NCI-H1436 treated with DMSO at 0.1 percent for 48 hours (cell line): ENCODE data around the gene GOLGA2.

ENCODE experiments used
- DNase-seq: peaks from one replicate; lab custom pipeline; 2025; lab: John Stamatoyannopoulos, UW

The GOLGA2 gene, protein sequence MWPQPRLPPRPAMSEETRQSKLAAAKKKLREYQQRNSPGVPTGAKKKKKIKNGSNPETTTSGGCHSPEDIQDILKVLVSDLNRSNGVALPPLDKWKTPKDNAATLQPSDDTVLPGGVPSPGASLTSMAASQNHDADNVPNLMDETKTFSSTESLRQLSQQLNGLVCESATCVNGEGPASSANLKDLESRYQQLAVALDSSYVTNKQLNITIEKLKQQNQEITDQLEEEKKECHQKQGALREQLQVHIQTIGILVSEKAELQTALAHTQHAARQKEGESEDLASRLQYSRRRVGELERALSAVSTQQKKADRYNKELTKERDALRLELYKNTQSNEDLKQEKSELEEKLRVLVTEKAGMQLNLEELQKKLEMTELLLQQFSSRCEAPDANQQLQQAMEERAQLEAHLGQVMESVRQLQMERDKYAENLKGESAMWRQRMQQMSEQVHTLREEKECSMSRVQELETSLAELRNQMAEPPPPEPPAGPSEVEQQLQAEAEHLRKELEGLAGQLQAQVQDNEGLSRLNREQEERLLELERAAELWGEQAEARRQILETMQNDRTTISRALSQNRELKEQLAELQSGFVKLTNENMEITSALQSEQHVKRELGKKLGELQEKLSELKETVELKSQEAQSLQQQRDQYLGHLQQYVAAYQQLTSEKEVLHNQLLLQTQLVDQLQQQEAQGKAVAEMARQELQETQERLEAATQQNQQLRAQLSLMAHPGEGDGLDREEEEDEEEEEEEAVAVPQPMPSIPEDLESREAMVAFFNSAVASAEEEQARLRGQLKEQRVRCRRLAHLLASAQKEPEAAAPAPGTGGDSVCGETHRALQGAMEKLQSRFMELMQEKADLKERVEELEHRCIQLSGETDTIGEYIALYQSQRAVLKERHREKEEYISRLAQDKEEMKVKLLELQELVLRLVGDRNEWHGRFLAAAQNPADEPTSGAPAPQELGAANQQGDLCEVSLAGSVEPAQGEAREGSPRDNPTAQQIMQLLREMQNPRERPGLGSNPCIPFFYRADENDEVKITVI

GRCh38 chr9:128275198-128276007 is at the start of gene GOLGA2:
Gene GOLGA2, minus strand, starts transcription at chr9:128276007. Its CDS starts 31 bp downstream, at chr9:128275976.
- no peak for DNase-seq

- DNase-seq = no peak
These were observed 48.6 kb upstream of the GOLGA2 start for GRCh38 chr9:128324401-128324800.

DNA sequence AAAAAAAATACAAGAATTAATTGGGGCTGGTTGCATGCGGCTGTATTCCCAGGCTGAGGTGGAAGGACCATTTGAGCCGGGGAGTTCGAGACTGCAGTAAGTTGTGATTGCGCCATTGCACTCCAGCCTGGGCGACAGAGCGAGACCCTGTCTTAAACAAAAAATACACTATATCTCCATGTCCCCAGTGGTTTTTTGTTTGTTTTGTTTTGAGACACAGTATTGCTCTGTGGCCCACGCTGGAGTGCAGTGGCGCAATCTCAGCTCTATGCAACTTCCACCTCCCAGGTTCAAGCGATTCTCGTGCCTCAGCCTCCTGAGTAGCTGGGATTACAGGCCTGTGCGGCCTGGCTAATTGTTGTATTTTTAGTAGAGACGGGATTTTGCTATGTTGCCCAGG is 48.0 kb upstream of the GOLGA2 start:
- DNase-seq = no peak

- no peak for DNase-seq
These were observed 47.5 kb upstream of the GOLGA2 start for GRCh38 chr9:128323212-128323730.

- peak; percentile 78 for DNase-seq
These were observed 46.8 kb upstream of the GOLGA2 start, which contains the start of the genes COQ4 and TRUB2 for GRCh38 chr9:128322404-128323211. Gene COQ4, plus strand, starts transcription at chr9:128322839. Its CDS starts 20 bp downstream, at chr9:128322859. Gene TRUB2, minus strand, starts transcription at chr9:128322447. Its CDS starts 39 bp downstream, at chr9:128322408.

- no peak for DNase-seq
These were observed 46.1 kb upstream of the GOLGA2 start for GRCh38 chr9:128321879-128322403.

GRCh38 chr9:128321343-128321742 is 45.5 kb upstream of the GOLGA2 start:
- DNase-seq = no peak

- DNase-seq = no peak
These were observed 41.8 kb upstream of the GOLGA2 start for GRCh38 chr9:128317629-128318028.

- no peak for DNase-seq
These were observed 40.6 kb upstream of the GOLGA2 start for GRCh38 chr9:128316421-128316820.

GRCh38 chr9:128314697-128315096 is 38.9 kb upstream of the GOLGA2 start:
- no peak for DNase-seq

- no peak for DNase-seq
These were observed 34.7 kb upstream of the GOLGA2 start for GRCh38 chr9:128310461-128310860.

DNA sequence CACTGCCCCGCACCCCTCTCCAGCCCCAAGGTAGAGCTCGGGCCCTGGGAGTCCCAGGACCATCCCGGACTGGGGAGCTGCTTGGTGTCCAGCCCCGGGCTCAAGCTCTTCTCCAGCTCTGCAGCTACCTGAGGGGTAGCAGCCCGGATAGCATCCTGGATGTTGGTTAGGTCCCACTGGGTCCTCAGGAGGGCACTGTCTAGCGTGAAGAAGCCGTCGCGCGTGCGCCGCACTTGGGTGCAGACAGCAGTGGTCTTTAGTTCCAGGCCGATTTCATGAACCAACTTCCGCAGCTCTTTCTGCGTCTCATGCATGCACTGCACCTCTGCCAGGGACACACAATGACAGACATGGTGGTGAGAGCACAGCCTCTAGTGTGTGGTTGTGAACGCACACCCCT is 33.7 kb upstream of the GOLGA2 start:
- DNase-seq = no peak

DNA sequence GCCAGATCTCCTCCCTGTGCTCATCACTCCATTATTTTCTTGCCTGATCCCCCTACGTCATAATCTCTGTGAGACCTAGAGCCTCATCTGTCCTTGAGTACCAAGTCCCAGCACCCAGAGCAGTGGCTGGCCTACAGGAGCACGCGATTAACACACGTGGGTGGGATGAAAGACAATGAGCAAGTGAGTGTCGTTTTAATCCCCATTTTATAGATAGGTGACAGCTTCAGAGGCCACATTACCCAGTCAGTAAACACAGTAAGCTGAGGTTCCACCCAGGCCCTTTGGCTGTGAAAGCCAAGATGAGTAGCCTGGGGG is 29.1 kb upstream of the GOLGA2 start:
- DNase-seq = no peak

DNA sequence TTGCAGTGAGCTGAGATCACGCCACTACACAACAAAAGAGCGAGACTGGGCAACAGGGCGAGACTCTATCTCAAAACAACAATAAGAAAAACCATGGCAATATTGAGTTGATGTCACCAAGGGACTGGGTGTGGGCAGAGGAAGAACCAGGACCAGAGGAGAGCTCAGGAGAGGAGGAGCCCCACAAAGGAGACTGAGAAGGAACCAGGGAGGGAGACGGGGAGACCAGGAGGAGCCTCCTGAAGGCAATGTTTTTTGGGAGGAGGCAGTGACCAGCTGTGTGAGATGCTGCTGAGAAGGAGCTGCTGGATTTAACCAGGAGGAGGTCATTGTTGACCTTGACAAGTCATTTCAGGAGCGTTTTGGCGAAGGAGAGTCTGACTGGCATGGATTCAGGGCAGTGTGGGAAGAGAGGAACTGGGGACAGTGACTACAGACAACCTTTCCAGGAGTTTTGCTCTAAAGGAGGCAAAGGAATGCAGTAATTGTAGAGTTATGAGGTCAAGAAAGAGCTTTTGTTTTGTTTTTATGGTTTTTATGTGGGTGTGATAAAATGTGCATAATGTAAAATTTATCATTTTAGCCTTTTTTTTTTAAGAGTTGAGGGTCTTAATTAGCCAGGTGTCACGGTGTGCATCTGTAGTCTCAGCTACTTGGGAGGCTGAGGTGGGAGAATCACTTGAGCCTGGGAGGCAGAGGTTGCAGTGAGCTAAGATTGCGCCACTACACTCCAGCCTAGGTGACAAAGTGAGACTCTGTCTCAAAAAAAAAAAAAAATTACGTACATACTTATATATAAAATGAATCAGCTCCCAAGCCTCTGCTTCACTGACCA is 28.5 kb upstream of the GOLGA2 start:
- no peak for DNase-seq

- DNase-seq = no peak
These were observed 23.0 kb upstream of the GOLGA2 start for GRCh38 chr9:128298535-128299482.

DNA sequence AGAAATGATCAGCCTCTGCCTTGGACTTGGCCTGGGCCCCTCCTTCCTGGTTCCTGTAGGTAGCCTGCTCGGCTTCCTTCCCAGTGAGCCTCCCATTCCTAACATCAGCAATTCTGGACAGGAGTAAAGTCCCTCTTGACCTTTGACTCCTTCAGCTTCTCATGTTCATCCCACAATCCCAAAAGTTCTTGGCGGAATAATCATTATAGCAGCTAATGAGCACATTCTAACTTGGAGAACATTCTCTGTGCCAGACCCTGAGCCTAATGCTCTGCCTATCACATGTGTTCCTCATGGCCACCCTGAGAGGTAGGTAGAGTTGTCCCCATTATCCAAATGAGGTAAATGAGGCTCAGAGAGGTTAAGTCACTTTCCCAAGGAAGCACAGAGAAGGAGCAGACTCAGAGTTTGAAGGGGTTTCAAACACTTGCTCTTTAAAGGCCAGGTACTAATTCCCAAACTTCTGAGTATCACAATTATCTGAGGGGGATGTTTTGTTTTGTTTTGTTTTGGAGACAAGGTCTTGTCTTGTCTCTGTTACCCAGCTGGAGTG is 21.5 kb upstream of the GOLGA2 start:
- no peak for DNase-seq

GRCh38 chr9:128296340-128297220 is 20.8 kb upstream of the GOLGA2 start:
- DNase-seq = no peak
